Measurements from ENCODE around the gene FOXP1.

DNA sequence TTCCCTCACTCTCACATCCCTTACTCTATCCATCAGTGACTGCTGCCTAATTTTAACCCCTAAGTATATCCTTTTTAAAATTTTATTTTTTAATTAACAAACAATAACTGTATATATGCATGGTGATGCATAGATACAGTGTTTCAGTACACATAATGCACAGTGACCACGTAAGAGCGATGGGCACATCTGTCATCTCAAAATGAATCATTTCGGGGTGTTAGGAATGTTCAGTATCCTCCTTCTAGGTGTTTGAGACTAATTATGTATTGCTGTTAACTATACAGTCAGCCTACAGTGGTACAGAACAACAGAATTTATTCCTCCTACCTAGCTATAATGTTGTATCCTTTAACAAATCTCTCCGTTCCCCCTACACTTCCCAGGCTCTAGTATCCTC lies 307.0 kb downstream of the FOXP1 start:
- TF ChIP-seq, protein P1, sequence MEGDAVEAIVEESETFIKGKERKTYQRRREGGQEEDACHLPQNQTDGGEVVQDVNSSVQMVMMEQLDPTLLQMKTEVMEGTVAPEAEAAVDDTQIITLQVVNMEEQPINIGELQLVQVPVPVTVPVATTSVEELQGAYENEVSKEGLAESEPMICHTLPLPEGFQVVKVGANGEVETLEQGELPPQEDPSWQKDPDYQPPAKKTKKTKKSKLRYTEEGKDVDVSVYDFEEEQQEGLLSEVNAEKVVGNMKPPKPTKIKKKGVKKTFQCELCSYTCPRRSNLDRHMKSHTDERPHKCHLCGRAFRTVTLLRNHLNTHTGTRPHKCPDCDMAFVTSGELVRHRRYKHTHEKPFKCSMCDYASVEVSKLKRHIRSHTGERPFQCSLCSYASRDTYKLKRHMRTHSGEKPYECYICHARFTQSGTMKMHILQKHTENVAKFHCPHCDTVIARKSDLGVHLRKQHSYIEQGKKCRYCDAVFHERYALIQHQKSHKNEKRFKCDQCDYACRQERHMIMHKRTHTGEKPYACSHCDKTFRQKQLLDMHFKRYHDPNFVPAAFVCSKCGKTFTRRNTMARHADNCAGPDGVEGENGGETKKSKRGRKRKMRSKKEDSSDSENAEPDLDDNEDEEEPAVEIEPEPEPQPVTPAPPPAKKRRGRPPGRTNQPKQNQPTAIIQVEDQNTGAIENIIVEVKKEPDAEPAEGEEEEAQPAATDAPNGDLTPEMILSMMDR (IDR thresholded peaks at IDR 0.05; ENCODE audit: poor library complexity): no peak
- TF ChIP-seq EZH2phosphoT487 (IDR thresholded peaks at IDR 0.05; ENCODE audit: low read depth, severe bottlenecking, unreplicated experiment): no peak
- TF ChIP-seq EZH2 (IDR thresholded peaks at IDR 0.05; ENCODE audit: borderline replicate concordance): no peak
